Stimulated activated CD4-positive, alpha-beta T cell treated with anti-CD3 and anti-CD28 coated beads, TNF-alpha, amount 100 ng/mL, for 48 hours (primary cell): Measurements from ENCODE around the gene EDA.

Source experiments
- DNase-seq, 3 donors: peaks; one replicate each; pipeline ENCODE4 v3.0.0-alpha.2; 2020; ENCODE audit warnings: low read depth in 3 of 3

Gene EDA

GRCh38 chrX:69615779-69616456, at the start of gene EDA:
EDA (plus strand) TSS chrX:69616113.
- DNase-seq: peak; percentile 47 to 54 (median 52)

DNA sequence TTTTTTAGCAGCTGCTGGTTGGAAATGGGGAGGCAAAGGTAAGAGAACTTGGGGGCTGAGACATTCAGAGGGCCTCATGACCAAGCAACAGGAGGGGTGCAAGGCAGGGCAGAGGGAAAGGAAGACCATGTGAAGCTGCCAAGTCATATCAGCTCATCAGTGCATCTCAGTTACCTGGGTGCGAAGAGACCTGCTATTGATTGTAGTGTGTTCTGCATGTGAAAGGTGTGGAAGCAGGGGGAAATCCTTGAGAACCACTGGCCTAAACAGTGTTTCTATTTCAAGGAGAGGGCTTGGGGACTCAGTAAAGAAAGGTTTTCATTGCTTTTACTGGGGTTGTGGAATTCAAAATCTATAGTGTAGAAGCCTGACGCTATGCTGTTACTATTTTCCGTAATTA, 47.1 kb upstream of the EDA start:
- DNase-seq: no peak

DNA sequence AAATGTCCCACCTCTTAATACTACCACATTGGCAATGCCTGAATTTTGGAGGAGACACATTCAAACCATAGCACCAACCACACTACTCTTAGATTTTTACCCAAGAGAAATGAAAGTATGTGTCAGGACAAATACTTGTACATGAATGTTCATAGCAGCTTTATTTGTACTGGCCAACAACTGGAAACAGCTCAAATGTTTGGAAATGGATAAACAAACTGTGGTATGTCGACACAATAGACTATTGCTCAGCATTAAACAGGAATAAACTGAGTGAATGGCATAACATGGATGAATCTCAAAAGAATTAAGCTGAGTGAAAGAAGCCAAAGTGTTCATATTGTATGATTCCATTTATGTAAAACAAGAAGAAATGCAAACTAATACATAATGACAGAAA, 18.5 kb upstream of the EDA start:
- no peak for DNase-seq

DNA sequence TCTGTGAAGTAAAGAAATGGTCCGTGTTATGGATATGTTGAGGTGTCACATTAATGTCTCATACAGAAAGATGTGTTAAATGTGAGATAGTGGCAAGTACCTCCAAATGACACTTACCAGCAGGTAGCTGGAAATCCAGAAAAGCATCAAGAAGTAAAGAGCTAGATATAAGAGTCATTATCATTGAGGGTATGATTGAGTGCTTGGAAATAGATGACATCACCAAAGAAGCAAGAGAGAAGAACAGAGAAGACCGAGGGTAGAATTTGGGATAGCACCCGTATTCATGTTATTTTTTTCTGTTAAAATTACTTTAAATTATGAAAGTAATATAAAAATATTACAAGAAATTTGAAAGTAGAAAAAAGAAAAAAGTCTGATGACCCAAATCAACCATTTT, 15.7 kb upstream of the EDA start:
- DNase-seq: no peak

DNA sequence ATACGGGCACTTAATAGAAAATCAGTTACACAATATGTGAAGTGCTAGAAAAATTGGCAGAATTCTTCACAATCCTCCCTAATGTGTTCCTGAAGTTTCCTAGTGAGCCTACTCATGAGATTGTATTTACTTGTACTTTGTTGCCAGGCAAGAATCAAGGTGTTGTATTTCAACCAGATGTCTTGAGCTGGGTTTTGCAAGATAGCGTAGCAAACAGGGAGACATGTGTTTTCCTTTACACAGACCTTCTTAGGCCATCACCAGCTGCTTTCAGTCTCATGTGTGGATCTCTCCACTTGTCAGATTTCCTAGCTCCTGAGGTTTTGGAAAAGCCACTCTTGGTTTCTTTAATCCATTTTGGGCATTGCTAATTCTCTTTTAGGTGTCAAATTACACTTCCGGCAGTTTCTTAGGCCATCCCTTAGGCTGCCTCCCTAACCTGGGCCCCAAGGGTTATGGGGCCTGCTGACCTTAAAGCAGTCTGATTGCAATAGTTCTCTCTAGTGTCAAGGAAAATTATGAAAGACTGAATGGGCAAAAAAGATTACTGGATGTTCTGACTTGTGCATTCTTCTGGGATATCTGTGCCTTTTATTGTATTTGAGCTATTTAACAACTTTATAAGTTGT, 12.2 kb upstream of the EDA start:
- no peak for DNase-seq

GRCh38 chrX:69605521-69605920, 10.4 kb upstream of the EDA start:
- no peak for DNase-seq

GRCh38 chrX:69607616-69608015, 8.3 kb upstream of the EDA start:
- DNase-seq: no peak

DNA sequence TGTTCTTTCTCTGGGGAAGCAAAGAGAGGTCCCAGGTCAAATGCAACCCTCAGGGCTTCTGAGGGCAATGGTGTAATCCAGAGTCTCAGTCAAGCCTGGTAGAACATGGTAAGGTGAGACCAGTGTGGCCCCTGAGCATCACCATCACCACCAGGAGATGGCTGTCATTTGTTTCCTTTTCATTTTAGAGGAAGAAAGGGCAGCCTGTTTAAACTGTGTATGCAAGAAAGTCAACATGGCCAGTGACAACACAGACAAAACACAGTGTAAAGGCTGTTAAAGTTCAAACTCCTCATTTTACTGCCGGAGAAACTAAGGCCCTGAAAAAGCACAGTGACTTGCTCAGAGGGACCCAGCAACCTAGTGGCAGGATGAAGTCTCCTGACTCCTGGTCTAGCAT, 2.0 kb upstream of the EDA start:
- no peak for DNase-seq

DNA sequence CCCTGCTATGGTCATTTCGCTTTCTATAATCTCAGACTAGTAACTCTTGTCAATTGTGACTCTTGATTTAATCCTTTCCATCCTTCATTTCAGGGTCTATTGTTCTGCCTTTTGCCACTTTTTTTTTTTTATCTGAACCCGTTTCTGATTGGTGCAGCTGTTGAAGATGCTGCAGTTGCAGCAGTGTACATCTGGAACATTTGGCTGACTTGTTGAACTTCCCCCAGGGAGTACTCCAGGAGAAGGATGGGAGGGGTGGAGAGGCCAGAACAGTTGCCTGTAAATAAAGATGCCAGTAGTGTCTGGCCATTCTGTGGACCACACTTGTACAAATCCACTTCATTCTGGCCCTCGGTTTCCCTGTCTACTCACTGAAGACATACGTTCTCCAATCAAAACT, 1.0 kb upstream of the EDA start:
- DNase-seq: no peak

DNA sequence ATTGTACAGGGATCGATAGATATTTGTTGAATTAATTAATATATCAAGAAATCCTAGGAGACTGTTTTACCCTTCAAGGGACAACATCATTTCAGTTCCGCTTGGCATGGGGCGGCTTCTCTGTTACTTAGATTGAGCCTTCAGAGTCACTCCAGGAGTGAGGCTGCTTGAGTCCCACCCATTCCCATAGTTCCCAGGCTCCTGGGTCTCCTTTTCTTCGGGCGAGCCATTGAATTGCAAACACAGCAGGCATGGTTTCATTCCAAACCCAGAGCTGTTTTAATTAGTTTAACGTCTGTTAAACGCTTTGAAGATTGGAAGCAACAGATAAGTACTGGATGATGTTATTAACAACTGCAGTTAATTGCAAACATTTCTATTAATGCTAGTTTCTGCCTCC, 571 bp upstream of the EDA start:
- no peak for DNase-seq

- no peak for DNase-seq
These were observed 717 bp downstream of the EDA start for GRCh38 chrX:69616457-69617203.

DNA sequence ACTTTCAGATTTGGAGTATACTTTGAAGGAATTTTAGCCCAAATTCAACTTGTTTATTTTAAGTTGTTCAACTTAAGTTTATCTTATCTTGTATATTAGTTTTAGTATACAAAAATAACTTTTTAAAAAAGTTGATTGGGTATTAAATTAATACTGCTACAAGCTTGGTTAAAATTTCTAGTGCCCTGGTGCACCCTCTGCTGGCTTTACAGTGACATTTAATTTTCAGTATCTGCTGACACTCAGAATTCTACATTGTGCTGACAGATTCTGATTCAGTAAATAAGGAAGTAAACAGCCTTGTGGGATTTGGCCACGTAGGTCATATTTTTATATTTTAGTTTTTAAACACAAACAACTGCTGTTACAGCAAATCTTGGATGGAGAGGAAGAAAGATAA, 2.9 kb downstream of the EDA start:
- DNase-seq: no peak

DNA sequence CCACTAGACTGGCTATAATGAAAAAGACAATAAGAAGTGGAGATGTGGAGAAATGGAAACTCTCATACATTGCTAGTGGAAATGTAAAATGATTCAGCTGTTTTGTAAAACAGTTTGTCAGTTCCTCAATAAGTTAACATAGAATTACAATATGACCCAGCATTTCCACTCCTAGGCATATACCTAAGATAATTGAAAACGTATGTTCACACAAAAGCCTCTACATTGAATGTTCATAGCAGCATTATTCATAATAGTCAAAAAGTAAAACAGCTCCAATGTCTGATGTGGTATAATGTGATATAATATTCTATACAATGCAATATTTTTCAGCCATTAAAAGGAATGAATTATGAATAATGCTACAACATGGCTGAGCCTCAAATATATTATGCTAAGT, 10.2 kb downstream of the EDA start:
- no peak for DNase-seq

GRCh38 chrX:69627744-69628143, 11.8 kb downstream of the EDA start:
- no peak for DNase-seq

GRCh38 chrX:69630147-69630546, 14.2 kb downstream of the EDA start:
- DNase-seq: no peak

- no peak for DNase-seq
These were observed 48.8 kb downstream of the EDA start for GRCh38 chrX:69664693-69665092.

DNA sequence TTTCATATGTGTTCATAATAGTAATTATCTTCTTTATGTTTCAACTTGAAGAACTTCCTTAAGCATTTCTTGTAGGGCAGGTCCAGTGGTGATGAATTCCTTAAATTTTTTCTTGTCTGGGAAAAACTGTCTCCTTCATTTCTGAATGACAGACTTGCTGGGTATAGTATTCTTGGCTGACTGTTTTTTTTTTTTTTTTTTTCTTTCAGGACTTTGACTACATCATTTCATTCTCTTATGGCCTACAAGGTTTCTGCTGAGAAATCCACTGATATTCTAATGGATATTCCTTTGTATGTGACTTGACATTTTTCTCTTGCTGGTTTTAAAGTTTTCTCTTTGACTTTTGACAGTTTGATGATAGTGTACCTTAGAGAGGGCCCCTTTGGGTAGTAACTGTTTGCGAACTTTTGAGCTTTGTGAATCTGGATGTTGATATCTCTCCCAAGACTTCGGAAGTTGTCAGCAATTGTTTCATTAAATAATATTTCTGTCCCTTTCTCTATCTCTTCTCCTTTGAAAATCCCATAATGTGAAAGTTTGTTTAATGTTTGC, 54.2 kb downstream of the EDA start:
- DNase-seq: no peak

DNA sequence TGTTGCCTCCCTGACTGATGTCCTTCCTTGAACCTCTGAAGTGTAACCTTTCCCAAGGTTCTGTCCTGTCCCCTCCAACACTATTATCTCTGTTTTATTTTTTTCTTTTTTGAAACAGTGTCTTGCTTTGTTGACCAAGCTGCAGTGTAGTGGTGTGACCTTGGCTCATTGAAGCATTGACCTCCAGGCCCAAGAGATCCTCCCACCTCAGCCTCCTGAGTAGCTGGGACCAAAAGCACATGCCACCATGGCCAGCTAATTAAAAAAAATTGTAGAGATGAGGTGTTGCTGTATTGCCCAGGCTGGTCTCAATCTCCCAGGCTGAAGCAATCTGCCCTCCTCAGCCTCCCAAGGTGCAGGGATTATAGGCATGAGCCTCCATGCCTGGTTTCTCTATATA, 59.0 kb downstream of the EDA start:
- DNase-seq: no peak

DNA sequence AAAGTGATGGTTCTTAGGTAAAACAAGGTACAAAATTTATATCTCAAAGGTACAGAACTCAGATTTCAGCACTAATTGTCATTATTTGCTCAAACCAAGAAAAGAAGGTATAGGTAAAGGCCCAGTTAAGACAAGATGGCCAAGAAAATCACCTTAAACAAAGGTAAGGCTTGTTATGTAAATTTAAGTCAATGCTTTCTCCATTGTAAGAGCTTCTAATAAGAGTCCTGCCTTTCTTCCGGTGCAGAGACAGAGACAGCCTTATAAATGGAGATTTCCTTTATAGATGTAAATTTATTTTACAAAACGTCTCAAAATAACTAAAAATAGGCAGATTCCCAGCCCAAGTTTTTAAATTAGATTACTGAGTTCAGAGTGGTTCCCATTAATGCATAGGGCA, 89.9 kb downstream of the EDA start:
- no peak for DNase-seq

DNA sequence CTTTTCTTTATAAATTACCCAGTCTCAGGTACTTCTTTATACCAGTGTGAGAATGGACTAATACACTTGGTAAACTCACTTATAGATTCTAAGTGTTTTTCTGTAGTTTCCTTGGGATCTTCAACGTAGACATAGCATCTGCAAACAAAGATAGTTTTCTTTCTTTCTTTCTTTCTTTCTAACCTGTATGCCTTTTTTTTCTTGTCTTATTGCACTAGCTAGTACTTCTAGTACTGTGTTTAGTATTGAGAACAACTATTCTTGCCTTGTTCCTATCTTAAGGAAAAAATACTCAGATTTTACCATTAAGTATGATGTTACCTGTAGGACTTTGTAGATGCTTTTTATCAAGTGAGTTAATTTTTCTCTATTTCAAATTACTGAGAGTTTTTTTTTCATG, 102.2 kb downstream of the EDA start:
- no peak for DNase-seq

DNA sequence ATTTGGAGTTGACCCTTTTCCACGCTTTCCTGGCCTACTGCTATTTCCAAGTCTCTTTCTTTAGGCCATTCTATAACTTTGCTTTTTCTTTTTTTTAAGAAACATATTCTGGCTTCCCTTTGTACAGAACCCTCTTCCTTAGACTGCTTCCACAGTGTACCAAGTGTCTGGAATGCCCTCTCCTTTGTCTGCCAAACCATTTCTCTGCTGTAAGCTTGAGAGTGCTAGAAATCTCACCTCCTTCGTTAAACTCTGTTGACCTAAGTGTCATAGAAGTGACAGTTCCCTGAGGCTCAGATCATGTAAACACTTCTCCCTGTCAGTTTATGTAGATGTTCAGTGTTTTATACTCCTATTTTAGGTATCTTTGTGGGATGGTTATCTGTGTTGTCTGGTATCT, 108.4 kb downstream of the EDA start:
- no peak for DNase-seq

- DNase-seq: no peak
These were observed 124.4 kb downstream of the EDA start for GRCh38 chrX:69740317-69740716.

- no peak for DNase-seq
These were observed 125.8 kb downstream of the EDA start for GRCh38 chrX:69741721-69742120.
